GM19468 (cell line): Measurements from ENCODE around the gene AGTRAP.

ENCODE experiments used
- ATAC-seq: cut with Tn5 transposase; IDR thresholded peaks from one replicate; pipeline ENCODE4 v1.9.1; 2021; ENCODE audit warnings: mild to moderate bottlenecking, moderate library complexity, moderate number of reproducible peaks; ENCODE audit not compliant: unreplicated experiment; ENCODE audit errors: extremely low read depth

The AGTRAP gene

GRCh38 chr1:11731691-11732283, 4.1 kb upstream of the AGTRAP start:
- no peak for ATAC-seq

GRCh38 chr1:11733306-11733705, 2.6 kb upstream of the AGTRAP start:
- no peak for ATAC-seq

- ATAC-seq = no peak
These were observed 444 bp upstream of the AGTRAP start for GRCh38 chr1:11735531-11735853.

DNA sequence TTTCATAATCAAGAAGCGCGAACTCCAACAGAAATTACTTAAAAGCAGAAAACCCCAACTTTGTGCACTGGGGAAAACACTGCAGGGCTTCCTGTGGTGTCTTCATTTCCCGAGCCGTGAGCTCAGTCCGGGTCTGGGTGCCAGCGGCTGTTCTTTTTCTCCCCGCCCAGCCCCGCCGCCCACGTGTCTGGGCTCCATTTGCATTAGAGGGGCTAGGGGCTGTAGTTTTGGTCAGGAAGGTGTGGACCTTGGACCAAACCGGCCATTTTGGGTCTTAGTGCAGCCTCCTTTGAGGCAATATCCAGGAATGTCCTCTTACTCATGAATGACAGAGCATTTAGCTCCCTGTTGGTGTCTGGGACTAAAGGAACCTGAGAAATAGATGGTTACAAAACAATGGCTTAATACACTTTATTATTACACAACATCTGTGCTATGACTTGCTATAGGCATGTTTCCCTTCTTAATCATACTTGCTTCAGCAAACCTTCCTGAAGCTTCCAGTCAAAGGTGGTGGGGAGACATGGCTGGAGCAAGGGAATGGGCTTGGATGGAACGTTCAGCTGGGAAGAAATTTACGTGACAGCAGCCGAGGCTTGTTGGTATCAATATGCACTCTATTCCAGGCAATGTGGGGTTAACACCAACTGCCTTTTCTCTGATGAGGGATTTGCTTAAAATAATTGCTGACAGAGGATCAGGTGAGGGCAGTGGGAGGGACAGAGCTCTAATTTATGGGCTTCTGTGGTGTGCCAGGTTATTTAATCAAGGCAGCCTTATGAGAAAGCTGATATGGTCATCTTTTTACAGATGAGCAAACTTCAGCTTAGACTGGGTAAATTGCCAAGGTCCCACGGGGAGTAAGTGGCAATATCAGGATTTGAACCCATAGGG, 1.1 kb downstream of the AGTRAP start:
- no peak for ATAC-seq

GRCh38 chr1:11738096-11738495, 2.2 kb downstream of the AGTRAP start:
- ATAC-seq = no peak

- no peak for ATAC-seq
These were observed 2.8 kb downstream of the AGTRAP start for GRCh38 chr1:11738783-11739182.

- ATAC-seq = no peak
These were observed 4.6 kb downstream of the AGTRAP start for GRCh38 chr1:11740258-11741192.

GRCh38 chr1:11741482-11741881, 5.5 kb downstream of the AGTRAP start:
- no peak for ATAC-seq

DNA sequence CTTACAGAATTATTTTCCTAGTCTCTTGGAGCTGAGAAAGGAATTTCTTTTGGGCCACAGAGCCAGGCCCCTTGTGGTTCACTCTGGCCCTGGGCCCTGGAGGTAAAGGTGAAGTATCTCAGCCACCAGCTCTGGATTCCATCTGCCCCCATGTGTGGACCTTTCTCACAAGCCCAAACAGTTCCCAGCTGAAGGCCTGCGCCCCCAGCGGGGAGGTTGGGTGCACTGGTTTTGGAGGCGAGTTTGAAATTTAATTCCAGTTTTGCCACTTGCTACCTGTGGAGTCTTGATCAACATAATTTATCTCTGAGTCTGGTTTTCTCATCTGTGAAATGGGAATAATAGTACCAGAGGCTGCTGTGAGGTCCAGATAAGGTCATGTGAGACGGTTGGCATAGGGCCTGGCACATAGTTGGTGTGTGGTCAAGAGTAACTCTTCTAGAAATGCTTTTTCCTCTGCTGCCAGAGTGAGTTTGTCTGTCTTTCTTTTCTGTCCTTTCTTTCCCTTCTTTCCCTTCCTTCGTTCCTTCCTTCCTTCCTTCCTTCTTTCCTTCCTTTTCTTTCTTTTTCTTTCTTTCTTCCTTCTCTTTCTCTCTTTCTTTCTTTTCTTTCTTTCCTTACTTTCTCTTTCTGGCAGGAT, 6.1 kb downstream of the AGTRAP start:
- ATAC-seq = no peak

DNA sequence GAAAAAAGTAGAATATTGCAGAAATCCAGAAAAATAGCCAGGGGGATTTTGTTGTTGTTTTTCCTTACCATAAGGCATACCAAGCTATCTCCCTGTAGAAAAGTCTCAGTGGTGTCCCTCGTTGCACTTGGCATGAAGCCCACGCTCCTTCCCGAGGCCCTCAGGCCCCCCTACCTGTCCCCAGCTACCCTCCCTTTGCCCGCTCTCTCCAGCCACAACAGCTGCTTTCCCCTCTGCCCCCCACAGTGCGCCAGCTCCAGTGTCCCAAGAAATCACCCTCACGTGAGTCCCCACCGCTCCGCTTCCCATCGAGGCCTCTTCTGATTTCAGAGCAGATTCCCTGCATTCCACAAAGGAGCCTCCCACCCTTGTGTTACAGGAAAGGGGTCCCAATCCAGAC, 8.4 kb downstream of the AGTRAP start:
- ATAC-seq = no peak

- ATAC-seq = no peak
These were observed 10.2 kb downstream of the AGTRAP start for GRCh38 chr1:11746092-11746491.

GRCh38 chr1:11746795-11747487, 11.0 kb downstream of the AGTRAP start:
- ATAC-seq = no peak

DNA sequence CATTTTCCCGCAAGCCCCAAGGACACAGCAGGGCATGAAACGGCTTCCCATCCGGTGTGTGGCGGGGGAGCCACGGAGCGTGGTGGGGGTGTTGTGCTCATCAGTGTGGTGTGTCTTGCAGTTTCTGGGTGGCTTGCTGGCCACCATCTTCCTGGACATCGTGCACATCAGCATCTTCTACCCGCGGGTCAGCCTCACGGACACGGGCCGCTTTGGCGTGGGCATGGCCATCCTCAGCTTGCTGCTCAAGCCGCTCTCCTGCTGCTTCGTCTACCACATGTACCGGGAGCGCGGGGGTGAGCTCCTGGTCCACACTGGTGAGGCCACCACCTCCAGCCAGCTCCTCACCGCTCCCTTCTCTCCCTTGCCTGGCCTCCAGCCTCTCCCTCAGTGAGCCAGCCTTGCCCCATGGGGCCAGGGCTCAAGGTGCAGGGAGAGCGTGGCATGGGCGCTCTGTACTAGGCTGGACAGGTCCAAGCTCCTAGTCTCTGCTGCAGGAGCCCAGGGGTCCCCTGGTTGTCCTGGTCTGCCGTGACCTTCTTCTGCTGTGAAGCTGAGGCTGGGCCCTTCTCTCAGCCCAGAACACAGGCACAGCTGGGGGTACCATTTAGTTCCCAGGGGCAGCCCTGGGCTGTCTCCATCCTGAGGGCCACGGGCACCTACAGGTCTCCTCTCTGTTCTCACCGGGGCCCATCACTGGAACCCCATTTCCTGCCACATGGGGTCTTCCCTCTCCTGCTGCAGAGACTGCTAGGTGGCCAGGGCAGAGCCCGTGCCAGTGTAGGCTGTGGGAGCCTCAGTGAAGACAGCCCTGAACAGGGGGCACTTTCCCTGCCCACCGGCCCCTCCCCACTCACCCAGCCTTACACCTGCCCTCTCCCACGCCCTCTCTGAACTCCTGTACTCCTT, 12.6 kb downstream of the AGTRAP start:
- no peak for ATAC-seq

DNA sequence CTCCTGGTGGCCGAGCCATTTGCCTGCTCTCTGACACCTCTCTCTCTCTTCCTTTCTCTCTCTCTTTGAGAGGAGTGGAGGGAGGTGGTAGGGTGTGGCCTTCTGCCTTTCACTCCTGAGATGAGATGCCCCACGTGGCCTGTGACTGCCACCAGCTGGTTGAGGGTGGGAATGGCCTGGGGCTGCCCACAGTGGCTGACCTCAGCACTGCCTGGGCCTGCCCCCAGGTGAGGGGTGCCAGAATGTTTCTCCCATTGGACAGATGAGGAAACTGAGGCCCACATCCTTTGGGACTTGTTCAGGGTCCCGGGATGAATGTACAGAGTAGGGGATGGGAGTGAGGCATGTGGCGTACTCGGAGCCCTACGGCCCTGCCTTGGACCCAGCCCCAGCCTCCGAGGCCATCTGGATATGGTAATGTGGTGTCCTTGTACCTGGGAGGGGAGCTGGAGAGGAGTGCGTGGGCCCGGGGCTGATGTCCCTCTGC, 13.3 kb downstream of the AGTRAP start:
- ATAC-seq = peak; percentile 68

DNA sequence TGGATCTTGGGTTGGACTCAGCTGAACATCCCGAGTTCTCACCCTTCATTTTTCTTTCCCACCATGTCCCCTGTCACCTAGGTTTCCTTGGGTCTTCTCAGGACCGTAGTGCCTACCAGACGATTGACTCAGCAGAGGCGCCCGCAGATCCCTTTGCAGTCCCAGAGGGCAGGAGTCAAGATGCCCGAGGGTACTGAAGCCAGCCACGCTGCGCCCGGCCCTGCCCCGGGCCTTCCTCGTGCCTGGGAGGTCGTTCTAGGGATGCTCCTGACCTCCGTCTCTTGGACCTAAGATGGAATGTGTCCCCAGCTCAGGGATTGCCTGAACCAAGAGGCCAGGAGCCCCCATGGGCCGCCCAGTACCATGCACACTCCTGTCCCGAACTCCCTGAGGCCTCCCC, 14.1 kb downstream of the AGTRAP start:
- ATAC-seq = no peak

- no peak for ATAC-seq
These were observed 15.2 kb downstream of the AGTRAP start for GRCh38 chr1:11751087-11751486.

GRCh38 chr1:11752359-11753088, 16.6 kb downstream of the AGTRAP start:
- ATAC-seq = no peak
